HepG2 (cell line): Measurements from ENCODE around the gene ABL2. TPM values are rescaled to one million over a fixed set of nuclear protein-coding genes. Genes with fewer than 3 reads are reported as not detected.

Source experiments
- ATAC-seq: fragments of 200-7000 bp; cut with Tn5 transposase; 3 replicates; pipeline ENCODE4 v1.9.1; 2020; ENCODE audit warnings: mild to moderate bottlenecking, moderate library complexity
- BruUV-seq: library from RNA; stranded (reverse); fragments of 400-500 nt; replicated peaks from 2 replicates; lab custom pipeline; 2021; lab: Mats Ljungman, UMichigan
- CTCF ChIA-PET: fragments of 300-600 bp; formaldehyde crosslinking; extraction: SDS; loops from one replicate; lab custom pipeline; 2021; ENCODE audit warnings: low total read pairs, inconsistent platforms, low intra/inter-chr PET ratio; lab: Yijun Ruan, JAX
- POLR2A ChIA-PET: fragments of 350-600 bp; sonication (Branson Sonifier 250); formaldehyde crosslinking; loops from one replicate; lab custom pipeline; 2020; ENCODE audit warnings: antibody characterized with exemption, inconsistent platforms; lab: Yijun Ruan, JAX
- DNase-seq: peaks from one replicate; pipeline ENCODE4 v3.0.0-alpha.2; 2015; ENCODE audit warnings: low spot score
- FAIRE-seq: peaks from 3 replicates; lab custom pipeline; 2011; peaks lifted over from hg19 to GRCh38; lab: Jason Lieb, UNC
- H2AFZ ChIP-seq: one replicate; pipeline ENCODE4 v1.6.1; 2011; ENCODE audit warnings: low read length, inconsistent platforms
- H3K27ac ChIP-seq: fragments of 300-600 bp; 3 replicates; pipeline ENCODE4 v1.8.0; 2011; ENCODE audit warnings: mixed run types, mild to moderate bottlenecking, mixed read lengths, low read length, inconsistent platforms; ENCODE audit not compliant: insufficient read depth; ENCODE audit errors: extremely low read length
- H3K27me3 ChIP-seq, 2 experiments: fragments of 200-600 bp in 1 of 2; 2 replicates in 1 of 2; 3 replicates in 1 of 2; pipeline versions ENCODE4 v1.6.0 to v1.8.0; 2011; ENCODE audit warnings: low read length in 2 of 2, mild to moderate bottlenecking in 2 of 2, moderate library complexity in 2 of 2, inconsistent platforms in 1 of 2; ENCODE audit not compliant: insufficient read depth in 2 of 2, control insufficient read depth in 1 of 2
- H3K36me3 ChIP-seq, 2 experiments: fragments of 200-600 bp in 1 of 2; replicated peaks in 1 of 2; 2 replicates in 1 of 2; 3 replicates in 1 of 2; pipeline versions ENCODE4 v1.5.1 to v1.8.0; 2011; ENCODE audit warnings: low read length in 2 of 2, inconsistent platforms in 1 of 2; ENCODE audit not compliant: insufficient read depth in 2 of 2, control insufficient read depth in 1 of 2
- H3K4me1 ChIP-seq: 2 replicates; pipeline ENCODE4 v1.5.1; 2012; ENCODE audit warnings: low read length, inconsistent platforms; ENCODE audit not compliant: insufficient read depth
- H3K4me2 ChIP-seq: 2 replicates; pipeline ENCODE4 v1.6.0; 2011; ENCODE audit warnings: low read depth, low read length, inconsistent platforms
- H3K4me3 ChIP-seq, 3 experiments: fragments of 200-600 bp in 1 of 3; sonication (generic), shearing (Covaris generic) in 1 of 3; replicated peaks in 1 of 3; 2 replicates each; pipeline ENCODE4 v1.5.1; 2011 to 2016; ENCODE audit warnings: low read length in 3 of 3, inconsistent platforms in 2 of 3, low read depth in 2 of 3, mild to moderate bottlenecking in 2 of 3, control low read depth in 1 of 3, mixed read lengths in 1 of 3; ENCODE audit not compliant: insufficient read depth in 1 of 3
- H3K79me2 ChIP-seq: one replicate; pipeline ENCODE4 v1.6.1; 2011; ENCODE audit warnings: low read length, inconsistent platforms; ENCODE audit not compliant: insufficient read depth
- H3K9ac ChIP-seq: 2 replicates; pipeline ENCODE4 v1.6.0; 2011; ENCODE audit warnings: mild to moderate bottlenecking, low read depth, low read length, inconsistent platforms; ENCODE audit not compliant: insufficient read depth
- H3K9me3 ChIP-seq: 2 replicates; pipeline ENCODE4 v1.5.1; 2012; ENCODE audit warnings: mild to moderate bottlenecking, low read length
- H4K20me1 ChIP-seq: 2 replicates; pipeline ENCODE4 v1.6.0; 2011; ENCODE audit warnings: inconsistent platforms, mild to moderate bottlenecking, low read length, moderate library complexity; ENCODE audit not compliant: insufficient read depth
- ATAD3A ChIP-seq: sonication (generic); formaldehyde crosslinking; IDR thresholded peaks from 2 replicates; pipeline ENCODE4 v1.4.0; 2020; ENCODE audit warnings: missing genetic modification reagents
- JUN ChIP-seq: sonication (generic); formaldehyde crosslinking; IDR thresholded peaks from 2 replicates; pipeline ENCODE4 v1.4.0; 2020; ENCODE audit warnings: mild to moderate bottlenecking, missing genetic modification reagents
- SAFB2 ChIP-seq: sonication (generic); formaldehyde crosslinking; IDR thresholded peaks from 2 replicates; pipeline ENCODE4 v1.5.1; 2020; ENCODE audit warnings: missing genetic modification reagents, low read depth, mild to moderate bottlenecking, borderline replicate concordance
- SAP130 ChIP-seq: IDR thresholded peaks from 2 replicates; pipeline ENCODE4 v1.6.1; 2016; ENCODE audit warnings: low read depth
- SOX6 ChIP-seq, 2 experiments: fragments of 450-650 bp in 1 of 2; sonication (generic) in 1 of 2; formaldehyde crosslinking in 1 of 2; IDR thresholded peaks; 2 replicates each; pipeline versions ENCODE4 v1.4.0 to v1.6.1; 2017 to 2020; ENCODE audit warnings: antibody characterized with exemption in 1 of 2, mild to moderate bottlenecking in 1 of 2, missing genetic modification reagents in 1 of 2
- YEATS4 ChIP-seq: sonication (generic); formaldehyde crosslinking; IDR thresholded peaks from 2 replicates; pipeline ENCODE4 v1.4.0; 2020; ENCODE audit warnings: missing genetic modification reagents, borderline replicate concordance
- ZBTB1 ChIP-seq: sonication (generic); formaldehyde crosslinking; IDR thresholded peaks from 2 replicates; pipeline ENCODE4 v1.4.0; 2020; ENCODE audit warnings: missing genetic modification reagents, borderline replicate concordance
- ZNF350 ChIP-seq: sonication (generic); formaldehyde crosslinking; IDR thresholded peaks from 2 replicates; pipeline ENCODE4 v1.4.0; 2020; ENCODE audit warnings: mild to moderate bottlenecking, low read depth, missing genetic modification reagents, borderline replicate concordance
- ZNF432 ChIP-seq: sonication (generic); formaldehyde crosslinking; IDR thresholded peaks from 2 replicates; pipeline ENCODE4 v1.5.0; 2020; ENCODE audit warnings: missing genetic modification reagents, mild to moderate bottlenecking, borderline replicate concordance
- ZNF564 ChIP-seq: sonication (generic); formaldehyde crosslinking; IDR thresholded peaks from 2 replicates; pipeline ENCODE4 v1.8.1; 2023; ENCODE audit warnings: mild to moderate bottlenecking, missing genetic modification reagents
- ZNF614 ChIP-seq: IDR thresholded peaks from 2 replicates; pipeline ENCODE4 v1.6.1; 2018; ENCODE audit warnings: missing biosample characterization, missing genetic modification reagents, inconsistent platforms, borderline replicate concordance
- in situ Hi-C: cut with HindIII; loops from 2 replicates; pipeline ENCODE4 v1.10.0; 2017; ENCODE audit warnings: low pct_unique_long_range_greater_than_20kb; ENCODE audit not compliant: extremely low pct_ligation_motif_present
- intact Hi-C: fragments of 100-400 bp; cut with micrococcal nuclease; formaldehyde crosslinking; loops from one replicate; pipeline ENCODE4 v1.10.0; 2022; ENCODE audit not compliant: unreplicated experiment
- polyA plus RNA-seq, 8 experiments: library from polyadenylated mRNA; depleted of rRNA in 3 of 8; stranded (reverse) in 7 of 8; unstranded in 1 of 8; fragments of >200 nt; fragmentation: Illumina TruSeq in 4 of 8; extraction: Trizol in 4 of 8; gene quantifications; 2 replicates each; pipeline versions ENCODE4 v1.2.1 to v1.2.3, GENCODE V29; 2011 to 2016; ENCODE audit warnings: low read depth in 4 of 8, missing spikeins in 1 of 8, mixed read lengths in 1 of 8; ENCODE audit not compliant: insufficient read depth in 1 of 8
- total RNA-seq, 5 experiments: library from RNA; depleted of rRNA; stranded (reverse); fragments of >200 nt; fragmentation: Illumina TruSeq; extraction: Trizol; gene quantifications; 2 replicates each; pipeline ENCODE4 v1.2.3, GENCODE V29; 2016; ENCODE audit warnings: low read depth in 1 of 5
- TF ChIP-seq, protein P1 (sequence below): sonication (generic); formaldehyde crosslinking; IDR thresholded peaks from 2 replicates; pipeline ENCODE4 v1.4.0; 2020; ENCODE audit warnings: missing genetic modification reagents, borderline replicate concordance
- TF ChIP-seq, protein P2 (sequence below): sonication (generic); formaldehyde crosslinking; IDR thresholded peaks from 2 replicates; pipeline ENCODE4 v1.8.0; 2022; ENCODE audit warnings: mild to moderate bottlenecking, missing genetic modification reagents
- TF ChIP-seq, protein P3 (sequence below): sonication (generic); formaldehyde crosslinking; IDR thresholded peaks from 2 replicates; pipeline ENCODE4 v1.5.0; 2020; ENCODE audit warnings: mild to moderate bottlenecking, missing genetic modification reagents

Gene ABL2
- total and polyA plus RNA-seq, 2 of the 13 experiments (the other 11 are each of a cell fraction or from before 2014, with no cell fraction given): 5.8 to 6.0 TPM

DNA sequence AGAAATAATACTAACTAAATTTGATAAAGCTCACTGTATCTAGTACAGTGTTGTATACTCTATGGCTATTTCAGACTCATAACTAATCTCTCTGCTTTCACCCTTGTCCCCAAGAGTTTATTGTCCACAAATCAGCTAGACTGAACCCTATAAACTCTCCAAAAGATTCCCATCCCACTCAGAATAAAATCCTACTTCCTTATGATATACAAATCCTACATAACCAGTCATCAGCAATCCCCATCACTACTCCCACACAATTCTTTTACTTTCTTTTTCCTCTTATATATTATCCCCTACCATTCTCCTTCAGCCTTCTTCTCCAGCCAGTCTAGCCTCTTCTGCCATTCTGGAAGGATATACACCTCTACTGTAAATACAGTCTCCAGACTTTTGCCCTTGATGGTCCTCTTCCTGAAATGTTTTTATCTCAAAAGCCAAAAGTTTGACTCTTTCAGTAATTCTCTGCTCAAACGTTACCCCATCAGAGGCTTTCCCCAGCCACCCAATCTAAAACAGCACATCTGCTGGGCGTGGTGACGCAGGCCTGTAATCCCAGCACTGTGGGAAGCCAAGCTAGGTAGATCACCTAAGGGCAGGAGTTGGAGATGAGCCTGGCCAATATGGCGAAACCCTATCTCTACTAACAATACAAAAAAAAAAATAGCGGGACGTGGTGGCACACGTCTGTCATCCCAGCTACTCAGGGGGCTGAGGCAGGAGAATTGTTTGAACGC lies 41.6 kb downstream of the ABL2 start (continued):
- TF ChIP-seq, protein P1, sequence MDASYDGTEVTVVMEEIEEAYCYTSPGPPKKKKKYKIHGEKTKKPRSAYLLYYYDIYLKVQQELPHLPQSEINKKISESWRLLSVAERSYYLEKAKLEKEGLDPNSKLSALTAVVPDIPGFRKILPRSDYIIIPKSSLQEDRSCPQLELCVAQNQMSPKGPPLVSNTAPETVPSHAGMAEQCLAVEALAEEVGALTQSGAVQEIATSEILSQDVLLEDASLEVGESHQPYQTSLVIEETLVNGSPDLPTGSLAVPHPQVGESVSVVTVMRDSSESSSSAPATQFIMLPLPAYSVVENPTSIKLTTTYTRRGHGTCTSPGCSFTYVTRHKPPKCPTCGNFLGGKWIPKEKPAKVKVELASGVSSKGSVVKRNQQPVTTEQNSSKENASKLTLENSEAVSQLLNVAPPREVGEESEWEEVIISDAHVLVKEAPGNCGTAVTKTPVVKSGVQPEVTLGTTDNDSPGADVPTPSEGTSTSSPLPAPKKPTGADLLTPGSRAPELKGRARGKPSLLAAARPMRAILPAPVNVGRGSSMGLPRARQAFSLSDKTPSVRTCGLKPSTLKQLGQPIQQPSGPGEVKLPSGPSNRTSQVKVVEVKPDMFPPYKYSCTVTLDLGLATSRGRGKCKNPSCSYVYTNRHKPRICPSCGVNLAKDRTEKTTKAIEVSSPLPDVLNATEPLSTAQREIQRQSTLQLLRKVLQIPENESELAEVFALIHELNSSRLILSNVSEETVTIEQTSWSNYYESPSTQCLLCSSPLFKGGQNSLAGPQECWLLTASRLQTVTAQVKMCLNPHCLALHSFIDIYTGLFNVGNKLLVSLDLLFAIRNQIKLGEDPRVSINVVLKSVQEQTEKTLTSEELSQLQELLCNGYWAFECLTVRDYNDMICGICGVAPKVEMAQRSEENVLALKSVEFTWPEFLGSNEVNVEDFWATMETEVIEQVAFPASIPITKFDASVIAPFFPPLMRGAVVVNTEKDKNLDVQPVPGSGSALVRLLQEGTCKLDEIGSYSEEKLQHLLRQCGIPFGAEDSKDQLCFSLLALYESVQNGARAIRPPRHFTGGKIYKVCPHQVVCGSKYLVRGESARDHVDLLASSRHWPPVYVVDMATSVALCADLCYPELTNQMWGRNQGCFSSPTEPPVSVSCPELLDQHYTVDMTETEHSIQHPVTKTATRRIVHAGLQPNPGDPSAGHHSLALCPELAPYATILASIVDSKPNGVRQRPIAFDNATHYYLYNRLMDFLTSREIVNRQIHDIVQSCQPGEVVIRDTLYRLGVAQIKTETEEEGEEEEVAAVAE (CRISPR knock-in tag): no peak
- TF ChIP-seq ZNF432 (no peak), ZNF564 (CRISPR knock-in tag) (no peak), ZNF350 (CRISPR knock-in tag) (no peak), YEATS4 (CRISPR knock-in tag) (no peak)
- TF ChIP-seq, protein P2, sequence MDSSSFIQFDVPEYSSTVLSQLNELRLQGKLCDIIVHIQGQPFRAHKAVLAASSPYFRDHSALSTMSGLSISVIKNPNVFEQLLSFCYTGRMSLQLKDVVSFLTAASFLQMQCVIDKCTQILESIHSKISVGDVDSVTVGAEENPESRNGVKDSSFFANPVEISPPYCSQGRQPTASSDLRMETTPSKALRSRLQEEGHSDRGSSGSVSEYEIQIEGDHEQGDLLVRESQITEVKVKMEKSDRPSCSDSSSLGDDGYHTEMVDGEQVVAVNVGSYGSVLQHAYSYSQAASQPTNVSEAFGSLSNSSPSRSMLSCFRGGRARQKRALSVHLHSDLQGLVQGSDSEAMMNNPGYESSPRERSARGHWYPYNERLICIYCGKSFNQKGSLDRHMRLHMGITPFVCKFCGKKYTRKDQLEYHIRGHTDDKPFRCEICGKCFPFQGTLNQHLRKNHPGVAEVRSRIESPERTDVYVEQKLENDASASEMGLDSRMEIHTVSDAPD: no peak

DNA sequence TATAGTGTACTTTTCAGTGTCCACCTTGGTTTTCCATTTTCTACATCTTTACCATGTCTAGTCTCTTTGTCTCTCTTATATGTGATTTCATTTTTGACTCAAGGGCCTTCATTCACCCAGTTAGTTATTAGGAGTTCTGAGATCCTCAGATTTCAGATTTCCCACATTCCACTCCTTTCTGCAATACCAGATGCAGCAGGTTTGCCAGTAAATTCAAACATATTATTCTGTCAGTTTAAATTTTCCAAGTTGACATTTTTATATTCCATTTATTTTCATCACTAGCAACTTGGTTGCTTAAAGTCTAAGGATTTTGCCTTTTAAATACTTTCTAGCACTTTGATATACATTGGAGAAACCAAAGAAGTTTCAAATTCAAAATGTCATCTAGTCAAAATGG lies 42.4 kb downstream of the ABL2 start:
- CTCF ChIA-PET: no interaction called here
- in situ Hi-C loops: no loop called here
- ATAC-seq: no peak
- no peak for TF ChIP-seq ATAD3A (CRISPR knock-in tag)
- TF ChIP-seq ZBTB1 (CRISPR knock-in tag): no peak
- TF ChIP-seq, protein P3, sequence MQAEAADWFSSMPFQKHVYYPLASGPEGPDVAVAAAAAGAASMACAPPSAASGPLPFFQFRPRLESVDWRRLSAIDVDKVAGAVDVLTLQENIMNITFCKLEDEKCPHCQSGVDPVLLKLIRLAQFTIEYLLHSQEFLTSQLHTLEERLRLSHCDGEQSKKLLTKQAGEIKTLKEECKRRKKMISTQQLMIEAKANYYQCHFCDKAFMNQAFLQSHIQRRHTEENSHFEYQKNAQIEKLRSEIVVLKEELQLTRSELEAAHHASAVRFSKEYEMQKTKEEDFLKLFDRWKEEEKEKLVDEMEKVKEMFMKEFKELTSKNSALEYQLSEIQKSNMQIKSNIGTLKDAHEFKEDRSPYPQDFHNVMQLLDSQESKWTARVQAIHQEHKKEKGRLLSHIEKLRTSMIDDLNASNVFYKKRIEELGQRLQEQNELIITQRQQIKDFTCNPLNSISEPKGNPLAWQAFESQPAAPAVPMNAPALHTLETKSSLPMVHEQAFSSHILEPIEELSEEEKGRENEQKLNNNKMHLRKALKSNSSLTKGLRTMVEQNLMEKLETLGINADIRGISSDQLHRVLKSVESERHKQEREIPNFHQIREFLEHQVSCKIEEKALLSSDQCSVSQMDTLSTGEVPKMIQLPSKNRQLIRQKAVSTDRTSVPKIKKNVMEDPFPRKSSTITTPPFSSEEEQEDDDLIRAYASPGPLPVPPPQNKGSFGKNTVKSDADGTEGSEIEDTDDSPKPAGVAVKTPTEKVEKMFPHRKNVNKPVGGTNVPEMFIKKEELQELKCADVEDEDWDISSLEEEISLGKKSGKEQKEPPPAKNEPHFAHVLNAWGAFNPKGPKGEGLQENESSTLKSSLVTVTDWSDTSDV (CRISPR knock-in tag): no peak
- TF ChIP-seq SAP130 (CRISPR knock-in tag): no peak
- no peak for TF ChIP-seq ZNF614 (CRISPR knock-in tag)
- TF ChIP-seq JUN: no peak
- no peak for TF ChIP-seq SAFB2 (CRISPR knock-in tag)
- no peak for TF ChIP-seq SOX6 (IDR thresholded peaks at IDR 0.05)
- TF ChIP-seq SOX6 (CRISPR knock-in tag; IDR thresholded peaks at IDR 0.05): no peak

More for the DNA sequence above, 42.4 kb downstream of the ABL2 start:
- no peak for DNase-seq
- Histone ChIP-seq H2AFZ (no peak overlapping the region), H3K4me2 (no peak overlapping the region), H4K20me1 (no peaks in the 10 kb centered on the region), H3K9me3 (no peaks in the 10 kb centered on the region), H3K36me3 (0 out of 5 replicates have a peak, but pooled peaks cover 0 to 1% of the 10 kb centered on the region in 2 experiments), H3K27me3 (no peaks in the 10 kb centered on the region), H3K27ac (no peak overlapping the region), H3K4me3 (no peak overlapping the region), H3K4me1 (peaks cover 8% of the 10 kb centered on the region; the same call in 1 of the 2 replicates), H3K79me2 (peaks cover 29% of the 10 kb centered on the region), H3K9ac (no peak overlapping the region)
- no TSS peak for BruUV-seq
- FAIRE-seq: no peak
- intact Hi-C loops: no loop called here
- POLR2A ChIA-PET: no interaction called here
